HUES64 (cell line): ENCODE data around the gene NSFL1C.
"Not testable (repeated sequence)": the region's sequence is repeated elsewhere in the genome, so short reads cannot be mapped to it uniquely, and the experiment has no call there.

ENCODE experiments used
- H3K27ac ChIP-seq: 2 replicates; pipeline ENCODE4 v1.7.0; 2013; ENCODE audit warnings: low read depth, low read length, inconsistent platforms
- H3K27me3 ChIP-seq: 2 replicates; pipeline ENCODE4 v1.6.1; 2013; ENCODE audit warnings: mild to moderate bottlenecking, low read length; ENCODE audit not compliant: insufficient read depth
- H3K36me3 ChIP-seq: 2 replicates; pipeline ENCODE4 v1.6.1; 2013; ENCODE audit warnings: mild to moderate bottlenecking, low read length; ENCODE audit not compliant: insufficient read depth
- H3K4me1 ChIP-seq: 2 replicates; pipeline ENCODE4 v1.6.1; 2013; ENCODE audit warnings: mild to moderate bottlenecking, low read length, moderate library complexity; ENCODE audit not compliant: insufficient read depth
- H3K4me3 ChIP-seq: 2 replicates; pipeline ENCODE4 v1.5.1; 2013; ENCODE audit warnings: mild to moderate bottlenecking, low read length, moderate library complexity
- H3K9ac ChIP-seq: 2 replicates; pipeline ENCODE4 v1.6.1; 2013; ENCODE audit warnings: mild to moderate bottlenecking, low read depth, low read length
- H3K9me3 ChIP-seq: 2 replicates; pipeline ENCODE4 v1.6.1; 2013; ENCODE audit warnings: low read depth, low read length; ENCODE audit not compliant: insufficient read depth
- WGBS: fragments of 150-250, 120-280 bp; methylation state at CpG from one replicate; pipeline ENCODE4 v1.1.7; 2013; ENCODE audit warnings: missing lambda C conversion rate; 5-methylcytosine and 5-hydroxymethylcytosine counted together

Gene NSFL1C

GRCh38 chr20:1497371-1497770, 30.7 kb upstream of the NSFL1C start:
- not testable (repeated sequence) for H3K9ac ChIP-seq, H3K4me3 ChIP-seq, H3K36me3 ChIP-seq, H3K27me3 ChIP-seq, H3K27ac ChIP-seq, H3K9me3 ChIP-seq
- H3K4me1 ChIP-seq: peaks cover 14% of the 10 kb centered on the region
- 90% methylated on average over 5 of the region's 5 CpGs for WGBS

- Histone ChIP-seq H3K9ac (no peak overlapping the region), H3K36me3 (no peaks in the 10 kb centered on the region), H3K27me3 (no peaks in the 10 kb centered on the region), H3K27ac (no peak overlapping the region), H3K9me3 (no peaks in the 10 kb centered on the region), H3K4me1 (peaks cover 14% of the 10 kb centered on the region), H3K4me3 (no peak overlapping the region)
- 93% methylated on average over 2 of the region's 3 CpGs for WGBS
Measured at GRCh38 chr20:1496930-1497329, 30.3 kb upstream of the NSFL1C start.

GRCh38 chr20:1494436-1494835, 27.8 kb upstream of the NSFL1C start:
- no peak overlapping the region for H3K4me3 ChIP-seq
- no peaks in the 10 kb centered on the region for H3K27me3 ChIP-seq
- no peak overlapping the region for H3K9ac ChIP-seq
- no peak overlapping the region for H3K27ac ChIP-seq
- H3K4me1 ChIP-seq: no peaks in the 10 kb centered on the region
- no peaks in the 10 kb centered on the region for H3K36me3 ChIP-seq
- 75% methylated on average over 3 of the region's 3 CpGs for whole genome bisulfite sequencing
- H3K9me3 ChIP-seq: no peaks in the 10 kb centered on the region

- Histone ChIP-seq H3K27me3 (no peaks in the 10 kb centered on the region), H3K9ac (no peak overlapping the region), H3K4me1 (no peaks in the 10 kb centered on the region), H3K36me3 (no peaks in the 10 kb centered on the region), H3K27ac (no peak overlapping the region), H3K9me3 (no peaks in the 10 kb centered on the region), H3K4me3 (no peak overlapping the region)
- WGBS: 88% methylated on average over 1 of the region's 1 CpG
Measured at GRCh38 chr20:1493536-1493935, 26.9 kb upstream of the NSFL1C start.

- H3K4me1 ChIP-seq: no peaks in the 10 kb centered on the region
- no peak overlapping the region for H3K27ac ChIP-seq
- H3K27me3 ChIP-seq: no peaks in the 10 kb centered on the region
- no peak overlapping the region for H3K9ac ChIP-seq
- H3K4me3 ChIP-seq: no peak overlapping the region
- no peaks in the 10 kb centered on the region for H3K9me3 ChIP-seq
- WGBS: 83% methylated on average over 2 of the region's 2 CpGs
- no peaks in the 10 kb centered on the region for H3K36me3 ChIP-seq
Measured at GRCh38 chr20:1491860-1492642, 25.4 kb upstream of the NSFL1C start.

GRCh38 chr20:1491281-1491840, 24.7 kb upstream of the NSFL1C start, which contains the start of gene SIRPB2:
Gene SIRPB2, minus strand, starts transcription at chr20:1491420. Its CDS starts 61 bp downstream, at chr20:1491359.
- no peak within 1 kb of the TSS for H3K4me3 ChIP-seq
- no peak within 1 kb of the TSS for H3K27ac ChIP-seq
- WGBS: 95% methylated on average over 11 of the region's 11 CpGs
- H3K9ac ChIP-seq: no peak within 1 kb of the TSS
- no peaks in the 10 kb centered on the region for H3K36me3 ChIP-seq
- H3K4me1 ChIP-seq: no peaks in the 10 kb centered on the region
- peaks cover 6% of the 10 kb centered on the region; the same call in 1 of the 2 replicates for H3K27me3 ChIP-seq
- no peaks in the 10 kb centered on the region for H3K9me3 ChIP-seq

GRCh38 chr20:1490643-1491195, 24.1 kb upstream of the NSFL1C start:
- H3K36me3 ChIP-seq: no peaks in the 10 kb centered on the region
- H3K9ac ChIP-seq: no peak overlapping the region
- H3K27ac ChIP-seq: no peak overlapping the region
- H3K9me3 ChIP-seq: no peaks in the 10 kb centered on the region
- peaks cover 9% of the 10 kb centered on the region; the same call in 1 of the 2 replicates for H3K27me3 ChIP-seq
- H3K4me1 ChIP-seq: no peaks in the 10 kb centered on the region
- 90% methylated on average over 9 of the region's 9 CpGs for WGBS
- no peak overlapping the region for H3K4me3 ChIP-seq

GRCh38 chr20:1489764-1490436, 23.3 kb upstream of the NSFL1C start:
- H3K9ac ChIP-seq: no peak overlapping the region
- peaks cover 9% of the 10 kb centered on the region; the same call in 1 of the 2 replicates for H3K27me3 ChIP-seq
- no peak overlapping the region for H3K27ac ChIP-seq
- no peaks in the 10 kb centered on the region for H3K9me3 ChIP-seq
- no peaks in the 10 kb centered on the region for H3K4me1 ChIP-seq
- no peak overlapping the region for H3K4me3 ChIP-seq
- 89% methylated on average over 6 of the region's 6 CpGs for whole genome bisulfite sequencing
- no peaks in the 10 kb centered on the region for H3K36me3 ChIP-seq

GRCh38 chr20:1489325-1489724, 22.7 kb upstream of the NSFL1C start:
- 81% methylated on average over 1 of the region's 2 CpGs for whole genome bisulfite sequencing
- H3K27me3 ChIP-seq: peaks cover 9% of the 10 kb centered on the region; the same call in 1 of the 2 replicates
- H3K4me1 ChIP-seq: no peaks in the 10 kb centered on the region
- H3K9ac ChIP-seq: no peak overlapping the region
- no peak overlapping the region for H3K27ac ChIP-seq
- no peaks in the 10 kb centered on the region for H3K36me3 ChIP-seq
- H3K9me3 ChIP-seq: no peaks in the 10 kb centered on the region
- no peak overlapping the region for H3K4me3 ChIP-seq

GRCh38 chr20:1486566-1486965, 19.9 kb upstream of the NSFL1C start:
- Histone ChIP-seq H3K9me3 (no peaks in the 10 kb centered on the region), H3K27ac (no peak overlapping the region), H3K4me1 (no peaks in the 10 kb centered on the region), H3K36me3 (no peaks in the 10 kb centered on the region), H3K27me3 (peaks cover 9% of the 10 kb centered on the region; the same call in 1 of the 2 replicates), H3K4me3 (no peak overlapping the region), H3K9ac (no peak overlapping the region)
- WGBS: 86% methylated on average over 1 of the region's 2 CpGs
